DND-41 (cell line): ENCODE results near the gene PCNX1.

Experiments used
- EZH2 ChIP-seq: IDR thresholded peaks from 3 replicates; pipeline ENCODE4 v1.6.1; 2012; ENCODE audit warnings: borderline replicate concordance, low read depth, mild to moderate bottlenecking, moderate library complexity, low read length, inconsistent platforms; ENCODE audit not compliant: severe bottlenecking
- TF ChIP-seq, protein P1 (sequence below): IDR thresholded peaks from 2 replicates; pipeline ENCODE4 v1.5.1; 2012; ENCODE audit warnings: borderline replicate concordance, low read length, moderate library complexity, mild to moderate bottlenecking; ENCODE audit not compliant: poor library complexity, severe bottlenecking; ENCODE audit errors: extremely low read depth

DNA sequence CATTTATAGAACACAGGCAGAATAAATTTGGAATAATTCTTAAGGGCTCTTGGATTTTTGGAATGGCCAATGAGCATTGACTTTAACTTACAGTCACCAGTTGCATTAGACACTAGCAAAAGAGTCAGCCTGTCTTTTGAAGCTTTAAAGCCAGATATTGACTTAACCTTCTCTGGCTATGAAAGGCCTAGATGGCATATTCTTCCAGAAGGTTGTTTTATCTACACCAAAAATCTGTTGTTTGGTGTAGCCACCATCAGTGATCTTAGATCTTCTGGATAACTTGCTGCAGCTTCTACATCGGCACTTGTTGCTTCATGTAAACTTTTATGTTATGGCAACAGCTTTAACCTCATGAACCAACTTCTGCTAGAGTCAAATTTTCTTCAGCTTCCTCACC is 10.4 kb downstream of the PCNX1 start:
- TF ChIP-seq, protein P1, sequence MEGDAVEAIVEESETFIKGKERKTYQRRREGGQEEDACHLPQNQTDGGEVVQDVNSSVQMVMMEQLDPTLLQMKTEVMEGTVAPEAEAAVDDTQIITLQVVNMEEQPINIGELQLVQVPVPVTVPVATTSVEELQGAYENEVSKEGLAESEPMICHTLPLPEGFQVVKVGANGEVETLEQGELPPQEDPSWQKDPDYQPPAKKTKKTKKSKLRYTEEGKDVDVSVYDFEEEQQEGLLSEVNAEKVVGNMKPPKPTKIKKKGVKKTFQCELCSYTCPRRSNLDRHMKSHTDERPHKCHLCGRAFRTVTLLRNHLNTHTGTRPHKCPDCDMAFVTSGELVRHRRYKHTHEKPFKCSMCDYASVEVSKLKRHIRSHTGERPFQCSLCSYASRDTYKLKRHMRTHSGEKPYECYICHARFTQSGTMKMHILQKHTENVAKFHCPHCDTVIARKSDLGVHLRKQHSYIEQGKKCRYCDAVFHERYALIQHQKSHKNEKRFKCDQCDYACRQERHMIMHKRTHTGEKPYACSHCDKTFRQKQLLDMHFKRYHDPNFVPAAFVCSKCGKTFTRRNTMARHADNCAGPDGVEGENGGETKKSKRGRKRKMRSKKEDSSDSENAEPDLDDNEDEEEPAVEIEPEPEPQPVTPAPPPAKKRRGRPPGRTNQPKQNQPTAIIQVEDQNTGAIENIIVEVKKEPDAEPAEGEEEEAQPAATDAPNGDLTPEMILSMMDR: no peak
- no peak for TF ChIP-seq EZH2
